NT2/D1 (cell line): ENCODE results near the gene IGLL1.

ENCODE experiments used
- SUZ12 ChIP-seq: IDR thresholded peaks from 2 replicates; pipeline ENCODE4 v1.6.1; 2011; ENCODE audit not compliant: insufficient read length, insufficient read depth; ENCODE audit errors: extremely low read depth
- YY1 ChIP-seq: IDR thresholded peaks from 2 replicates; pipeline ENCODE4 v1.6.1; 2011; ENCODE audit not compliant: insufficient read length, insufficient read depth

DNA sequence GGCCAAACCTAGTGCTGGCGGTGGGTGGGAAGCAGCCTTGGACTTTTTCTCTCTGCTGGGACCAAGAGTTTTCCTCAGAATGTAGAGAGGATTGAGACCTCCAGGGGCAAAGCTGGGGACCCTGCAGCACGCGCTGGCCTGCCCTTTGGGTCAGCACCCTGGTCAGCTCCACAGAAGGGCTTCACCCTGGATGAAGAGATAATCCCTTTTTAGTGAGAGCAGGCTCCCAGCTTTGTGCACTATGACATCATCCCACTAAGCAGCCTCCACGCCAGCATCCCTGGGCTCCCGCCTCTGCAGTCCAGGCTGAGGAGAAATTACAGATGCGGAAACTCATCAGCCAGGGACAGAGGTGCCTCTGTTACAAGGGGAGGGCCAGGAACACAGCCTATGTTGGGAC is 28.5 kb upstream of the IGLL1 start:
- TF ChIP-seq SUZ12 (no peak), YY1 (no peak)
